CD14-positive monocyte (primary cell): Measurements from ENCODE around the gene GNAS-AS1. TPM values are rescaled to one million over a fixed set of nuclear protein-coding genes. Genes with fewer than 3 reads are reported as not detected.

Experiments used
- DNase-seq, 3 donors: peaks; one replicate each; pipeline ENCODE4 v3.0.0-alpha.2; 2011 to 2022
- H2AFZ ChIP-seq: 2 replicates; pipeline ENCODE4 v1.6.0; 2012; ENCODE audit warnings: mild to moderate bottlenecking, low read depth, low read length, inconsistent platforms; ENCODE audit not compliant: insufficient read depth, poor library complexity, severe bottlenecking
- H3K27ac ChIP-seq, 2 donors: 1 replicate in 1 of 2; 2 replicates in 1 of 2; pipeline ENCODE4 v1.5.1; 2012 to 2013; ENCODE audit warnings: low read length in 2 of 2, control low read depth in 1 of 2, inconsistent platforms in 1 of 2, low read depth in 1 of 2, mild to moderate bottlenecking in 1 of 2
- H3K27me3 ChIP-seq, 2 donors: one replicate each; pipeline versions ENCODE4 v1.6.0 to v1.6.1; 2011 to 2013; ENCODE audit warnings: low read length in 2 of 2; ENCODE audit not compliant: control insufficient read depth in 2 of 2, insufficient read depth in 2 of 2
- H3K36me3 ChIP-seq, 2 donors: replicated peaks in 1 of 2; 1 replicate in 1 of 2; 2 replicates in 1 of 2; pipeline versions ENCODE4 v1.5.1 to v1.6.1; 2012 to 2013; ENCODE audit warnings: low read length in 2 of 2, control low read depth in 1 of 2, inconsistent platforms in 1 of 2, mild to moderate bottlenecking in 1 of 2; ENCODE audit not compliant: insufficient read depth in 2 of 2, control insufficient read depth in 1 of 2
- H3K4me1 ChIP-seq, 2 donors: 1 replicate in 1 of 2; 2 replicates in 1 of 2; pipeline versions ENCODE4 v1.5.1 to v1.6.1; 2012 to 2013; ENCODE audit warnings: low read length in 2 of 2, control low read depth in 1 of 2, inconsistent platforms in 1 of 2, mild to moderate bottlenecking in 1 of 2, moderate library complexity in 1 of 2; ENCODE audit not compliant: insufficient read depth in 2 of 2, control insufficient read depth in 1 of 2
- H3K4me2 ChIP-seq: replicated peaks from 2 replicates; pipeline ENCODE3; 2012; ENCODE audit warnings: low read length, moderate library complexity, mild to moderate bottlenecking; ENCODE audit not compliant: poor library complexity, severe bottlenecking; ENCODE audit errors: extremely low read depth
- H3K4me3 ChIP-seq, 3 experiments: fragments of 200-600 bp in 1 of 3; sonication (generic) in 1 of 3; replicated peaks in 1 of 3; 1 replicate in 2 of 3; 2 replicates in 1 of 3; pipeline ENCODE4 v1.5.1; 2011 to 2013; ENCODE audit warnings: low read length in 3 of 3, mild to moderate bottlenecking in 3 of 3, control low read depth in 2 of 3, low read depth in 2 of 3, inconsistent platforms in 1 of 3, moderate library complexity in 1 of 3
- H3K79me2 ChIP-seq: 2 replicates; pipeline ENCODE4 v1.6.0; 2012; ENCODE audit warnings: mild to moderate bottlenecking, control low read depth, inconsistent platforms, low read length, moderate library complexity; ENCODE audit not compliant: insufficient read depth
- H3K9ac ChIP-seq: 2 replicates; pipeline ENCODE4 v1.6.0; 2017; ENCODE audit warnings: low read length, mild to moderate bottlenecking; ENCODE audit not compliant: insufficient read depth, poor library complexity, severe bottlenecking
- H3K9me3 ChIP-seq, 2 donors: replicated peaks in 1 of 2; 1 replicate in 1 of 2; 2 replicates in 1 of 2; pipeline versions ENCODE4 v1.5.1 to v1.6.1; 2012 to 2013; ENCODE audit warnings: low read length in 2 of 2, control low read depth in 1 of 2; ENCODE audit not compliant: control insufficient read depth in 1 of 2, insufficient read depth in 1 of 2
- H4K20me1 ChIP-seq: 2 replicates; pipeline ENCODE4 v1.6.0; 2012; ENCODE audit warnings: mild to moderate bottlenecking, low read length, control low read depth, moderate library complexity; ENCODE audit not compliant: insufficient read depth
- H3K27ac Mint-ChIP-seq, 7 donors: one replicate each; pipeline ENCODE4 v1.8.0; 2020; ENCODE audit warnings: mild to moderate bottlenecking in 7 of 7, mixed read lengths in 7 of 7, moderate library complexity in 6 of 7, inconsistent platforms in 2 of 7
- H3K27me3 Mint-ChIP-seq, 3 donors: one replicate each; pipeline ENCODE4 v1.8.0; 2021 to 2022; ENCODE audit warnings: low read depth in 3 of 3, mild to moderate bottlenecking in 3 of 3, mixed read lengths in 3 of 3, moderate library complexity in 3 of 3, inconsistent platforms in 1 of 3
- H3K36me3 Mint-ChIP-seq, 2 donors: one replicate each; pipeline ENCODE4 v1.8.0; 2020; ENCODE audit warnings: mixed read lengths in 2 of 2, inconsistent platforms in 1 of 2, mild to moderate bottlenecking in 1 of 2
- H3K4me1 Mint-ChIP-seq: one replicate; pipeline ENCODE4 v1.8.0; 2020; ENCODE audit warnings: mild to moderate bottlenecking, mixed read lengths
- H3K4me3 Mint-ChIP-seq, 2 donors: one replicate each; pipeline ENCODE4 v1.8.0; 2020; ENCODE audit warnings: mild to moderate bottlenecking in 2 of 2, mixed read lengths in 2 of 2, moderate library complexity in 1 of 2
- H3K9me3 Mint-ChIP-seq, 7 donors: one replicate each; pipeline ENCODE4 v1.8.0; 2020 to 2022; ENCODE audit warnings: mixed read lengths in 7 of 7, mild to moderate bottlenecking in 6 of 7, moderate library complexity in 6 of 7, inconsistent platforms in 2 of 7
- WGBS: methylation state at CpG from one replicate; pipeline ENCODE4 v1.1.5; 2013; ENCODE audit warnings: missing lambda C conversion rate; ENCODE audit not compliant: insufficient coverage; 5-methylcytosine and 5-hydroxymethylcytosine counted together
- intact Hi-C, 2 donors: fragments of 100-400 bp; cut with micrococcal nuclease; formaldehyde crosslinking; loops; one replicate each; pipeline versions ENCODE4 v1.15.0 to v1.15.1; 2023
- polyA plus RNA-seq, 3 donors: library from polyadenylated mRNA; depleted of rRNA in 1 of 3; unstranded in 2 of 3; stranded (reverse) in 1 of 3; fragments of 300-500 nt in 2 of 3; fragments of >200 nt in 1 of 3; fragmentation: Illumina TruSeq in 2 of 3; gene quantifications; 1 replicate in 2 of 3; 2 replicates in 1 of 3; pipeline ENCODE4 v1.2.3, GENCODE V29; 2012 to 2021
- TF ChIP-seq, protein P1 (sequence below): fragments of 200-600 bp; IDR thresholded peaks from one replicate; pipeline ENCODE4 v1.8.0; 2022; ENCODE audit warnings: antibody characterized with exemption, mild to moderate bottlenecking

GNAS-AS1 gene
- polyA plus RNA-seq, 3 donors, result not detected

DNA sequence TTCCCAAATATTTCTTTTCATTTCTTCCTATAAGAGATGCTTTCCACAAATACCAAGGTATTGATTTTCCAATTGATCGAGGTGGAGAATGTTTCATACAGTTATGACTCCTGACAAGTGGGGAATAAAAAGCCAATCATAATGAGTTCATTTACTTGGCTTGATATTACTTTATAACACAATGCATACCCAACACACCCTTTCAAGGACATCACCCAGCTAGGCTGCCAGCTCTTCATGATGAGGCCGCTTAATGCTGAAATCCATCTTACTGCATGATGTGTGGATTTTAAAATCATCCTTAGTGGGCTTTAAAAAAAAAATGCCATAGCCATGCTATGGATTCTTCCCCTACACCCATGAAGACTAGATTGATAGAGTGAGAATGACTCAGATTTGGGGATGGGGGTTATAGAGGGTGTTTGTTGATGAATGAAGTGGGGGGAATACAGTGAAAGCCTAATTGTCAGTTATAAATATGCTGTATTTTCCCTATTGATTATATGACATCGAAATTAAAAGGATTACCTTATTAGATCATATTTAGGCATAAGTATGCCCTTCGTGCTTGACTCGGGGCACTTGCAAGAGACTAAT, 75.9 kb downstream of the GNAS-AS1 start:
- Mint-ChIP-seq H3K27ac (no peak overlapping the region), H3K4me1 (peaks cover 7% of the 10 kb centered on the region), H3K9me3 (peaks cover 0 to 8% (median 3%) of the 10 kb centered on the region in 7 donors), H3K27me3 (peaks cover 13 to 26% (median 19%) of the 10 kb centered on the region in 3 donors), H3K4me3 (peak overlapping the region in 1 of 2 donors; percentile 2), H3K36me3 (no peaks in the 10 kb centered on the region)
- Histone ChIP-seq H2AFZ (no peak overlapping the region), H4K20me1 (no peaks in the 10 kb centered on the region), H3K9ac (no peak overlapping the region), H3K4me1 (peaks cover 0 to 6% of the 10 kb centered on the region in 2 donors), H3K9me3 (peaks cover 0 to 2% of the 10 kb centered on the region in 2 donors), H3K4me3 (no peak overlapping the region), H3K4me2 (no peak overlapping the region), H3K36me3 (no peaks in the 10 kb centered on the region), H3K79me2 (no peaks in the 10 kb centered on the region), H3K27me3 (peaks cover 0 to 3% of the 10 kb centered on the region in 2 donors), H3K27ac (no peak overlapping the region)
- intact Hi-C loops, result no loop called here
- TF ChIP-seq, protein P1, sequence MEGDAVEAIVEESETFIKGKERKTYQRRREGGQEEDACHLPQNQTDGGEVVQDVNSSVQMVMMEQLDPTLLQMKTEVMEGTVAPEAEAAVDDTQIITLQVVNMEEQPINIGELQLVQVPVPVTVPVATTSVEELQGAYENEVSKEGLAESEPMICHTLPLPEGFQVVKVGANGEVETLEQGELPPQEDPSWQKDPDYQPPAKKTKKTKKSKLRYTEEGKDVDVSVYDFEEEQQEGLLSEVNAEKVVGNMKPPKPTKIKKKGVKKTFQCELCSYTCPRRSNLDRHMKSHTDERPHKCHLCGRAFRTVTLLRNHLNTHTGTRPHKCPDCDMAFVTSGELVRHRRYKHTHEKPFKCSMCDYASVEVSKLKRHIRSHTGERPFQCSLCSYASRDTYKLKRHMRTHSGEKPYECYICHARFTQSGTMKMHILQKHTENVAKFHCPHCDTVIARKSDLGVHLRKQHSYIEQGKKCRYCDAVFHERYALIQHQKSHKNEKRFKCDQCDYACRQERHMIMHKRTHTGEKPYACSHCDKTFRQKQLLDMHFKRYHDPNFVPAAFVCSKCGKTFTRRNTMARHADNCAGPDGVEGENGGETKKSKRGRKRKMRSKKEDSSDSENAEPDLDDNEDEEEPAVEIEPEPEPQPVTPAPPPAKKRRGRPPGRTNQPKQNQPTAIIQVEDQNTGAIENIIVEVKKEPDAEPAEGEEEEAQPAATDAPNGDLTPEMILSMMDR, result no peak
- 100% methylated on average over 2 of the region's 5 CpGs for WGBS
- DNase-seq, result no peak

DNA sequence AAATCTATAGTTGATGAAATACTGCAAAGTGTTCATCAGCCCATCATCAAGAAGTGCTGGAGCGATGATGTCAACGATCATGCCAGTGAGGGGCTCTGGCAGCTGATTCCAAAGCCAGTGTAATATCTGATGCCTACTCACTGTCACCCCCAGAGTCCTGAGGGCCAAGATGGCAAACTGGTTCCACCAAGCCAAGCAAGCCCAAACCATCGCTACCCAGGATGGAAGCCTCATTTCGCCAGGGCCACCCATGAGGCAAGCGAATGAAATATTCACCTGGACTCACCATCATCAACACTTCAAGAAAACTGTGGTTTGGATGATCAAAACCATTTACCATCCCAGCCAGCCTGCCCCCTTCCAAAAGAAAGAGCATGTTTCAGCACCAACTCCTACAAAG, 76.5 kb downstream of the GNAS-AS1 start:
- Mint-ChIP-seq H3K9me3 (peaks cover 0 to 8% (median 3%) of the 10 kb centered on the region in 7 donors), H3K4me3 (no peak overlapping the region), H3K36me3 (no peaks in the 10 kb centered on the region), H3K27ac (no peak overlapping the region), H3K4me1 (peaks cover 7% of the 10 kb centered on the region), H3K27me3 (peaks cover 13 to 26% (median 19%) of the 10 kb centered on the region in 3 donors)
- no peak for DNase-seq
- intact Hi-C loops, result no loop called here
- 92% methylated on average over 5 of the region's 5 CpGs for WGBS
- H3K79me2 ChIP-seq, result no peaks in the 10 kb centered on the region
- no peak overlapping the region for H3K4me2 ChIP-seq
- H3K4me3 ChIP-seq, result no peak overlapping the region
- H3K27me3 ChIP-seq, result peaks cover 0 to 3% of the 10 kb centered on the region in 2 donors
- H4K20me1 ChIP-seq, result no peaks in the 10 kb centered on the region
- H3K27ac ChIP-seq, result no peak overlapping the region
- H3K9me3 ChIP-seq, result peaks cover 0 to 2% of the 10 kb centered on the region in 2 donors
- no peak overlapping the region for H2AFZ ChIP-seq
- no peak overlapping the region for H3K9ac ChIP-seq
- TF ChIP-seq, protein P1, result no peak
- H3K4me1 ChIP-seq, result peaks cover 0 to 6% of the 10 kb centered on the region in 2 donors
- H3K36me3 ChIP-seq, result no peaks in the 10 kb centered on the region
